HG03442 (cell line): ENCODE data around the gene LTBP3.
"Not testable (repeated sequence)": the region's sequence is repeated elsewhere in the genome, so short reads cannot be mapped to it uniquely, and the experiment has no call there.

Experiments used
- ATAC-seq: cut with Tn5 transposase; IDR thresholded peaks from one replicate; pipeline ENCODE4 v1.9.1; 2021; ENCODE audit warnings: mild to moderate bottlenecking, moderate library complexity; ENCODE audit not compliant: unreplicated experiment

LTBP3 gene

GRCh38 chr11:65572356-65573051, 14.3 kb upstream of the LTBP3 start, which contains the start of gene FAM89B:
TSS of gene FAM89B (plus strand) at chr11:65572538. CDS start at chr11:65572670, 132 bp downstream.
- ATAC-seq: no peak

GRCh38 chr11:65571940-65572339, 13.8 kb upstream of the LTBP3 start:
- ATAC-seq: no peak

GRCh38 chr11:65571420-65571819, 13.3 kb upstream of the LTBP3 start:
- ATAC-seq: no peak

- ATAC-seq: peak; percentile 59
Observed at GRCh38 chr11:65569973-65570918, 12.1 kb upstream of the LTBP3 start, which contains the start of gene ZNRD2. TSS of gene ZNRD2 (plus strand) at chr11:65570477. CDS start at chr11:65570492, 15 bp downstream.

- peak; percentile 3 for ATAC-seq
Observed at GRCh38 chr11:65569164-65569972, 11.2 kb upstream of the LTBP3 start.

- ATAC-seq: no peak
Observed at GRCh38 chr11:65565624-65566453, 7.7 kb upstream of the LTBP3 start.

- ATAC-seq: not testable (repeated sequence)
Observed at GRCh38 chr11:65564879-65565559, 6.9 kb upstream of the LTBP3 start.

- ATAC-seq: no peak
Observed at GRCh38 chr11:65563601-65564000, 5.4 kb upstream of the LTBP3 start.

GRCh38 chr11:65562788-65563187, 4.6 kb upstream of the LTBP3 start:
- ATAC-seq: no peak

- no peak for ATAC-seq
Observed at GRCh38 chr11:65562020-65562419, 3.9 kb upstream of the LTBP3 start.

GRCh38 chr11:65560555-65561418, 2.6 kb upstream of the LTBP3 start:
- no peak for ATAC-seq

GRCh38 chr11:65559951-65560537, 1.9 kb upstream of the LTBP3 start:
- no peak for ATAC-seq

- ATAC-seq: no peak
Observed at GRCh38 chr11:65559535-65559934, 1.4 kb upstream of the LTBP3 start.

- no peak for ATAC-seq
Observed at GRCh38 chr11:65558930-65559509, 861 bp upstream of the LTBP3 start.

- ATAC-seq: no peak
Observed at GRCh38 chr11:65557280-65558001, 718 bp downstream of the LTBP3 start.

- ATAC-seq: no peak
Observed at GRCh38 chr11:65556470-65557279, 1.5 kb downstream of the LTBP3 start.
